ENCODE measurements around the gene FLRT3.

The FLRT3 gene

GRCh38 chr20:14337400-14338171 lies at the start of gene FLRT3:
FLRT3 (minus strand) TSS chr20:14337612; CDS start chr20:14327506, 10,106 bp downstream.
- no peak for FAIRE-seq

- no peak for FAIRE-seq
Measured at GRCh38 chr20:14386726-14387125, 49.3 kb upstream of the FLRT3 start.

- FAIRE-seq, result no peak
Measured at GRCh38 chr20:14385176-14385740, 47.8 kb upstream of the FLRT3 start.

GRCh38 chr20:14384416-14385175 lies 47.2 kb upstream of the FLRT3 start:
- no peak for FAIRE-seq

- no peak for FAIRE-seq
Measured at GRCh38 chr20:14383335-14383734, 45.9 kb upstream of the FLRT3 start.

GRCh38 chr20:14378326-14378725 lies 40.9 kb upstream of the FLRT3 start:
- FAIRE-seq, result no peak

- FAIRE-seq, result no peak
Measured at GRCh38 chr20:14375416-14375985, 38.1 kb upstream of the FLRT3 start.

GRCh38 chr20:14374196-14374595 lies 36.8 kb upstream of the FLRT3 start:
- no peak for FAIRE-seq

- no peak for FAIRE-seq
Measured at GRCh38 chr20:14361509-14362345, 24.3 kb upstream of the FLRT3 start.

GRCh38 chr20:14360416-14360815 lies 23.0 kb upstream of the FLRT3 start:
- no peak for FAIRE-seq

GRCh38 chr20:14355791-14356190 lies 18.4 kb upstream of the FLRT3 start:
- no peak for FAIRE-seq

GRCh38 chr20:14344746-14345145 lies 7.3 kb upstream of the FLRT3 start:
- no peak for FAIRE-seq

- FAIRE-seq, result no peak
Measured at GRCh38 chr20:14343491-14344065, 6.2 kb upstream of the FLRT3 start.

GRCh38 chr20:14342918-14343317 lies 5.5 kb upstream of the FLRT3 start:
- FAIRE-seq, result no peak

- FAIRE-seq, result no peak
Measured at GRCh38 chr20:14341801-14342200, 4.4 kb upstream of the FLRT3 start.

GRCh38 chr20:14336686-14337085 lies 726 bp downstream of the FLRT3 start:
- no peak for FAIRE-seq

GRCh38 chr20:14335052-14335451 lies 2.4 kb downstream of the FLRT3 start:
- FAIRE-seq, result no peak

- FAIRE-seq, result no peak
Measured at GRCh38 chr20:14334306-14334930, 3.0 kb downstream of the FLRT3 start.

GRCh38 chr20:14333721-14334120 lies 3.7 kb downstream of the FLRT3 start:
- FAIRE-seq, result no peak

GRCh38 chr20:14332866-14333265 lies 4.5 kb downstream of the FLRT3 start:
- FAIRE-seq, result no peak

- no peak for FAIRE-seq
Measured at GRCh38 chr20:14331646-14332045, 5.8 kb downstream of the FLRT3 start.

GRCh38 chr20:14319704-14320103 lies 17.7 kb downstream of the FLRT3 start:
- FAIRE-seq, result no peak

Data from TTC549 (cell line).